ENCODE results near the gene UBE3B. TPM values are rescaled to one million over a fixed set of nuclear protein-coding genes. Genes with fewer than 3 reads are reported as not detected.

The UBE3B gene
- polyA plus RNA-seq, 1 experiment: 42.8 TPM

DNA sequence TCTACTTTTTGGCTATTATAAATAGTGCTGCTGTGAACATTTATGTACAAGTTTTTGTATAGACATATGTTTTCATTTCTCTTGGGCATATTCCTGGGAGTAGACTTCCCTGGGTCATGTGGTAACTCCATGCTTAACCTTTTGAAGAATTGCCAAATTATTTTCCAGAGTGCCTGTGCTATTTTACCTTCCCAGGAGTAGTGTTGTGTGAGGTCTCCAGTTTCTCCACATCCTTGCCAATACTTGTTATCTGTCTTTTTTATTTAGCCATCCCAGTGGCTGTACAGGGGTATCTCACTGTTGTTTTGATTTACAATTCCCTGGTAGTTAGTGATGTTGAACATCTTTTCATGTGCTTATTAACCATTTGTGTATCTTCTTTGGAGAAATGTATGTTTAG is 18.9 kb downstream of the UBE3B start:
- Histone ChIP-seq H3K27me3 (ENCODE audit: control insufficient read depth, insufficient read depth, low read length) (no peaks in the 10 kb centered on the region), H3K4me3 (ENCODE audit: low read depth, low read length) (no peak overlapping the region), H3K9me3 (ENCODE audit: control insufficient read depth, insufficient read depth, low read length) (no peaks in the 10 kb centered on the region), H3K27ac (ENCODE audit: low read depth, low read length) (no peak overlapping the region)
- TF ChIP-seq, protein P1, sequence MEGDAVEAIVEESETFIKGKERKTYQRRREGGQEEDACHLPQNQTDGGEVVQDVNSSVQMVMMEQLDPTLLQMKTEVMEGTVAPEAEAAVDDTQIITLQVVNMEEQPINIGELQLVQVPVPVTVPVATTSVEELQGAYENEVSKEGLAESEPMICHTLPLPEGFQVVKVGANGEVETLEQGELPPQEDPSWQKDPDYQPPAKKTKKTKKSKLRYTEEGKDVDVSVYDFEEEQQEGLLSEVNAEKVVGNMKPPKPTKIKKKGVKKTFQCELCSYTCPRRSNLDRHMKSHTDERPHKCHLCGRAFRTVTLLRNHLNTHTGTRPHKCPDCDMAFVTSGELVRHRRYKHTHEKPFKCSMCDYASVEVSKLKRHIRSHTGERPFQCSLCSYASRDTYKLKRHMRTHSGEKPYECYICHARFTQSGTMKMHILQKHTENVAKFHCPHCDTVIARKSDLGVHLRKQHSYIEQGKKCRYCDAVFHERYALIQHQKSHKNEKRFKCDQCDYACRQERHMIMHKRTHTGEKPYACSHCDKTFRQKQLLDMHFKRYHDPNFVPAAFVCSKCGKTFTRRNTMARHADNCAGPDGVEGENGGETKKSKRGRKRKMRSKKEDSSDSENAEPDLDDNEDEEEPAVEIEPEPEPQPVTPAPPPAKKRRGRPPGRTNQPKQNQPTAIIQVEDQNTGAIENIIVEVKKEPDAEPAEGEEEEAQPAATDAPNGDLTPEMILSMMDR (IDR thresholded peaks at IDR 0.05; ENCODE audit: low read depth, low read length): no peak
- ChIA-PET POLR2A (no interaction called here), CTCF (no interaction called here)
- no peak for DNase-seq (ENCODE audit: low read depth, low spot score)

DNA sequence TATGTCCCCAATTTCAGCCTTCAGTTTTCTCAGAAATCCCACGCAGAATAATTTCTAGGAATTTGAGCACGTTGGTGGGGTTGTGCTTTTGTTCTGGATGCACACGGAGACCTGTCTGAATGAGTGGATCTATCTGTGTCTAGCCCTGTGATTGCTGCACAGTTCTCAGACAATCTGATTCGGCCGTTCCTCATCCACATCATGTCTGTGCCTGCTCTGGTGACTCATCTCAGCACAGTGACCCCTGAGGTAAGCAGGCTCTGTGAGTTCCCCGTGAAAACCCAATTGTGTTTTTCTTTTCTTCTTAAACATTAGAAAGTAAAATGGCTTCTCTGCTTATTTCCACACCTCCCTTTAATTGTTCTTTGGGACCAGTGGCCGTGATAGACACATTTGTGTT is 20.2 kb downstream of the UBE3B start:
- DNase-seq (ENCODE audit: low read depth, low spot score): no peak
- Histone ChIP-seq H3K4me3 (ENCODE audit: low read depth, low read length) (no peak overlapping the region), H3K9me3 (ENCODE audit: control insufficient read depth, insufficient read depth, low read length) (no peaks in the 10 kb centered on the region), H3K27me3 (ENCODE audit: control insufficient read depth, insufficient read depth, low read length) (no peaks in the 10 kb centered on the region), H3K27ac (ENCODE audit: low read depth, low read length) (no peak overlapping the region)
- CTCF ChIA-PET: no interaction called here
- POLR2A ChIA-PET: no interaction called here
- TF ChIP-seq, protein P1 (IDR thresholded peaks at IDR 0.05; ENCODE audit: low read depth, low read length): no peak

DNA sequence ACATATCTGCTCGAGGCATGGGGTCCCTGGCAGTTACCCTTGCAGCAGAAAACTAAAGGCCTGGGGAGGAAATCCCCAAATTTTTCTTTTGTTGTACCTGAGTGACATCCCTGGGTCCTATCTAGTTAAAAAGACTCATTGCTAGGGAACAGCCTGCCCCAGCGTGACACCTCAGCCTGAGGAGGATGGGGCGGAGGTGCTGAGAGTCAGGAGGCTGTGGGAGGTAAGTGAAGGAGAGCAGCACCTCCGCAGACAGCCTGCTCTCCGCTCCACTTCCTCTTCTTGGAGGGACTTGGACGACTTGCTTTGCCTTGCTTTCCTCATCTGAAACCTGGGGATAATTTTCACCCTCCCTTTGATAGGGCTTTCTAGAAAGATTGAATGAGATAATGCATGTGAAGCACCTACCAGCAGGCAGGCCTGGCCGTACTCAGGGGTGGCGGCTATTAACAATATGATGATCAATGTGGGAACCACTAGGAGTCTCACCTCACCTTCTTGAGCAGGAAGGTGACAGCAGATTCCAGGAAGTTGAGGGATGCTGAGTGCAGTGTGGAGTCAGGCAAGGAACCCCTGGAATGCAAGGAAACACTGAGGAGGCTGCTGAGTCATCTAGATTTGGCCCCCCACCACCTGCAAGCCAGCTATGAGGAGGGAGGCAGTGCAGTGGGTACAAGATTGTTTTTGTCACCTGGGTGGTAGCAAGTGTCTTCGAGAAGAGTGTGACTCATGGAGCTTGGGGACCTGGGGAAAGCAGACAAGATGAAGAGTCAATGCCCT is 23.2 kb downstream of the UBE3B start:
- Histone ChIP-seq H3K27ac (ENCODE audit: low read depth, low read length) (no peak overlapping the region), H3K9me3 (ENCODE audit: control insufficient read depth, insufficient read depth, low read length) (no peaks in the 10 kb centered on the region), H3K27me3 (ENCODE audit: control insufficient read depth, insufficient read depth, low read length) (no peaks in the 10 kb centered on the region), H3K4me3 (ENCODE audit: low read depth, low read length) (no peak overlapping the region)
- DNase-seq (ENCODE audit: low read depth, low spot score): no peak
- CTCF ChIA-PET: interaction anchor here (1.8 kb wide), 1 partner anchor 73 kb away, joined by 7 read pairs; no protein-coding TSS in a partner anchor
- TF ChIP-seq, protein P1 (IDR thresholded peaks at IDR 0.05; ENCODE audit: low read depth, low read length): no peak
- POLR2A ChIA-PET: no interaction called here

DNA sequence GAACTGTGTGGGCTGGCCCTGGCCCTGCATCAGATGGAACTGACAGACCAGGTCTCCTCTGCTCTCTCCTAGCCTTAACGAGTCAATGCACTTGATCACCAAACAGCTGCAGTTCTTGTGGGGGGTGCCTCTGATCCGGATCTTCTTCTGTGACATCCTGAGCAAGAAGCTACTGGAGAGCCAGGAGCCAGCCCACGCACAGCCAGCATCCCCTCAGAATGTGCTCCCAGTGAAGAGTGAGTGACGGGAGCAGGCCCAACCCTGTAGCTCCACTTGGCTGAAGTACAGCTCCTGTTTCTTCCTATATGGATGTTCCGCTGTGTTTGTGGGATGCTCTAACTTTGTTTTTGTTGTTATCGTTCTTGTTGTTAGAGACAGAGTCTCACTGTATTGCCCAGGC is 23.9 kb downstream of the UBE3B start:
- Histone ChIP-seq H3K9me3 (ENCODE audit: control insufficient read depth, insufficient read depth, low read length) (no peaks in the 10 kb centered on the region), H3K27me3 (ENCODE audit: control insufficient read depth, insufficient read depth, low read length) (no peaks in the 10 kb centered on the region), H3K4me3 (ENCODE audit: low read depth, low read length) (no peak overlapping the region), H3K27ac (ENCODE audit: low read depth, low read length) (no peak overlapping the region)
- CTCF ChIA-PET: interaction anchor here (1.0 to 1.8 kb wide), 2 partner anchors 18 to 73 kb away, joined by 4 to 7 read pairs; no protein-coding TSS in a partner anchor
- TF ChIP-seq, protein P1 (IDR thresholded peaks at IDR 0.05; ENCODE audit: low read depth, low read length): no peak
- POLR2A ChIA-PET: interaction anchor here (0.7 kb wide), 1 partner anchor 24 kb away, joined by 3 read pairs; the partner anchor contains the start of genes KCTD10 and UBE3B
- DNase-seq (ENCODE audit: low read depth, low spot score): no peak

DNA sequence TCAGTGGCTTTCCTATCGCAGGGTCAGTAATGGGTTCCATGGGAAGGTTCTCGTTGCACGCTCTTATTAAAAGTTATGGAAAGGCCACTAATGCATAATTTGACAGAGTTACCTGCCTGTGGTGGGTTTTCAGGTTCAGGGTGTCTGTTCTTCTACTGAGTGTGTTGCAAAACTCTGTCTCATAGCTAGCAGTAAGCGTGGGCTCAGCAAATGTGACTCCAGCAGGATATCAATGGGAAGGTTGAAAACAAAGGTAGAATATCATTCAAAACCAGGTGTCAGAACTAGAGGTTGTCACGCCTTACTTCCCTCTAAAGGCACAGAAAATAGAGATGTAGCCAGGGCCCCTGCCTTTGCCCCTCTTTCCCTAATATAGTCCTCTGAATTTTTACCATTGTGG is 24.9 kb downstream of the UBE3B start:
- ChIA-PET POLR2A (no interaction called here), CTCF (no interaction called here)
- TF ChIP-seq, protein P1 (IDR thresholded peaks at IDR 0.05; ENCODE audit: low read depth, low read length): no peak
- Histone ChIP-seq H3K27ac (ENCODE audit: low read depth, low read length) (no peak overlapping the region), H3K9me3 (ENCODE audit: control insufficient read depth, insufficient read depth, low read length) (no peaks in the 10 kb centered on the region), H3K4me3 (ENCODE audit: low read depth, low read length) (no peak overlapping the region), H3K27me3 (ENCODE audit: control insufficient read depth, insufficient read depth, low read length) (no peaks in the 10 kb centered on the region)
- DNase-seq (ENCODE audit: low read depth, low spot score): no peak

Measured in AG04450 (cell line).